ENCODE results near the gene ARHGEF6. TPM values are rescaled to one million over a fixed set of nuclear protein-coding genes. Genes with fewer than 3 reads are reported as not detected.

ARHGEF6 gene
- total RNA-seq, 3 donors from 2014 or later = 43.6 to 120 (median 55.8) TPM

DNA sequence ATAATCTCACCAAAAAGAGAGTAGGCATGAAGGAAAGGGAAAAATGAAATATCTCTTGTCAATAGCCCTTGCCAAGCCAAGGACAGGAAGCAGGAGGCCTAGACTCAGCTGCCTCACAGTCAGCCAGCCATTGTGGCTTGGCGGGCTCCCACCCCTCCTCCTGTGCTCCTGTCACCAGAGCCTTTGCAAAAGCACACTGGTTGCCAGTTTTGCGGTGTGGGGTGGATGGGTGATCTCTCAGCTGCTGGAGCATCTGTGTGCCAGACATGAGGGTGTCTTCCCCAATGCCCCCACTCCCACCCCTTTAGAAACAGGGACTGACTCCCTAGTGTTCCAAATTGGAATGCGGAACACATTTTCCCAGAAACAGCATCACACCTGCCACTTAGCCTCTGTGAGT is 26.1 kb downstream of the ARHGEF6 start:
- Histone ChIP-seq H3K9me3 (no peaks in the 10 kb centered on the region), H3K27me3 (peaks cover 0 to 24% of the 10 kb centered on the region in 2 donors), H3K27ac (peak overlapping the region; percentile 12 to 38), H3K36me3 (no peaks in the 10 kb centered on the region), H3K4me1 (no peaks in the 10 kb centered on the region), H3K4me3 (no peak overlapping the region)
- intact Hi-C loops (cut with DNase I; ENCODE audit: low total_unique reads) = no loop called here
- TF ChIP-seq POLR2A (IDR thresholded peaks at IDR 0.05) (no peak), POLR2AphosphoS5 (IDR thresholded peaks at IDR 0.05) (no peak)
- TF ChIP-seq, protein P1, sequence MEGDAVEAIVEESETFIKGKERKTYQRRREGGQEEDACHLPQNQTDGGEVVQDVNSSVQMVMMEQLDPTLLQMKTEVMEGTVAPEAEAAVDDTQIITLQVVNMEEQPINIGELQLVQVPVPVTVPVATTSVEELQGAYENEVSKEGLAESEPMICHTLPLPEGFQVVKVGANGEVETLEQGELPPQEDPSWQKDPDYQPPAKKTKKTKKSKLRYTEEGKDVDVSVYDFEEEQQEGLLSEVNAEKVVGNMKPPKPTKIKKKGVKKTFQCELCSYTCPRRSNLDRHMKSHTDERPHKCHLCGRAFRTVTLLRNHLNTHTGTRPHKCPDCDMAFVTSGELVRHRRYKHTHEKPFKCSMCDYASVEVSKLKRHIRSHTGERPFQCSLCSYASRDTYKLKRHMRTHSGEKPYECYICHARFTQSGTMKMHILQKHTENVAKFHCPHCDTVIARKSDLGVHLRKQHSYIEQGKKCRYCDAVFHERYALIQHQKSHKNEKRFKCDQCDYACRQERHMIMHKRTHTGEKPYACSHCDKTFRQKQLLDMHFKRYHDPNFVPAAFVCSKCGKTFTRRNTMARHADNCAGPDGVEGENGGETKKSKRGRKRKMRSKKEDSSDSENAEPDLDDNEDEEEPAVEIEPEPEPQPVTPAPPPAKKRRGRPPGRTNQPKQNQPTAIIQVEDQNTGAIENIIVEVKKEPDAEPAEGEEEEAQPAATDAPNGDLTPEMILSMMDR (IDR thresholded peaks at IDR 0.05) = no peak
- DNase-seq (ENCODE audit: low spot score in 2 of 2) = peak in 1 of 2 donors; percentile 46

DNA sequence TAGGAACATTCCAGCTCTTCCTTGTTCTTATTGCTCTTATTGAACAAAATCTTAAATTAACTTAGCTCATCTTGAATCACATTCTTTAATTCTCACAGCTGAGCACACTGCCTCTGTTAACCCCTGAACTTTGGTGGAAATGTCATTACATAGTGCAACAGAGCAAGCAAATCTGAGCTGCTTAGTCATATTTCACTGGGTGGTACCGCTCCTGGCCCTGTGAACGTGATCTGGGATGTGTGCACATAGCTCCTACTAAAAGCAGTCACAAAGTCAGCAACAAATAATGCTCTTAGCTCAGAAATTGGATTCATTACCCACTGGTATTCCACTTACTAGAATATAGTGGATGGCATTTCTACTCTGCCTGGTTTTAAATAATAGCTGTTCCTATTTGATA is 27.9 kb downstream of the ARHGEF6 start:
- no peak for TF ChIP-seq POLR2AphosphoS5 (IDR thresholded peaks at IDR 0.05)
- no peak for TF ChIP-seq POLR2A (IDR thresholded peaks at IDR 0.05)
- TF ChIP-seq, protein P1 (IDR thresholded peaks at IDR 0.05) = no peak
- intact Hi-C loops (cut with DNase I; ENCODE audit: low total_unique reads) = no loop called here
- no peaks in the 10 kb centered on the region for H3K36me3 ChIP-seq
- H3K4me3 ChIP-seq = no peak overlapping the region
- DNase-seq (ENCODE audit: low spot score in 2 of 2) = no peak
- H3K9me3 ChIP-seq = no peaks in the 10 kb centered on the region
- peak overlapping the region in 1 of 2 donors; percentile 7 for H3K27ac ChIP-seq
- no peaks in the 10 kb centered on the region for H3K4me1 ChIP-seq
- H3K27me3 ChIP-seq = peaks cover 0 to 29% of the 10 kb centered on the region in 2 donors

DNA sequence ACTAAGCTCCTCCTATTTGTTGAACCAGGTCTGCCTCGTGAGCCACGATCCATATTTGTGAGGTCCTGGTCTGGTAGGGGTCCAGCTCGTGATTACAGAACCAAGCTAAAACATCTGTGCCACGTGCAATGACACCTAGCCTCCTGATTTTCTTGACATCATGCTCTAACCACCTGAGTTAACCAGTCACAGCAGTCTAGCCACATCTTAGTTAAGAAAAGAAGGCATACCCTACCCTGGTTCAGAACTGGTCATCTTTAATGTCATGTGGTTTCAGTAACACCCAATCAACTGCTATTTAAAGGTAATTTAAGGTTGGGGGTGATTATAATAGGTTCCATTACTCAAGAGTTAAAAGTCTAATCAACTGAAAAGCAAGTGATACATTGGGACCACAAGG is 28.4 kb downstream of the ARHGEF6 start:
- no peak overlapping the region for H3K27ac ChIP-seq
- intact Hi-C loops (cut with DNase I; ENCODE audit: low total_unique reads) = no loop called here
- no peak overlapping the region for H3K4me3 ChIP-seq
- H3K36me3 ChIP-seq = no peaks in the 10 kb centered on the region
- no peaks in the 10 kb centered on the region for H3K4me1 ChIP-seq
- H3K9me3 ChIP-seq = no peaks in the 10 kb centered on the region
- TF ChIP-seq POLR2AphosphoS5 (IDR thresholded peaks at IDR 0.05) (no peak), POLR2A (IDR thresholded peaks at IDR 0.05) (no peak)
- TF ChIP-seq, protein P1 (IDR thresholded peaks at IDR 0.05) = no peak
- no peak for DNase-seq (ENCODE audit: low spot score in 2 of 2)
- H3K27me3 ChIP-seq = peaks cover 0 to 31% of the 10 kb centered on the region in 2 donors

DNA sequence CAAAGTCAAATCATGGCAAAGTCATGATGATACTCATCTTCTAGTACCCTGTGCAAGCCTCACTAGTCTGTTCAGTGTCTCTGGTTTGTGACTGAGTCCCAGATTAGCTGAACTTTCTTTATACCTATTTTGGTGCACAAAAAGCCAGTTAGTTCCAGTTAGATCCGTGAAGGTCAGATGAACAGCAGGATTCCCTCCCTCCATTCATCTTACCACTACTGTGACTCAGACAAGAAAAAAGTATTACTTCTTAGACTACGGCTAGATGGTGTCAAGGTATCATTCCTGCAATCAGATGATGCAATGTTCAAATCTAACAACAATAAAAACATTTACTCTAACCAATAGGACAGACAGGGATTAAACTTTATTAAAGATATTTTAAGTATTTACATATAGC is 30.4 kb downstream of the ARHGEF6 start:
- no peak for TF ChIP-seq POLR2A (IDR thresholded peaks at IDR 0.05)
- TF ChIP-seq, protein P1 (IDR thresholded peaks at IDR 0.05) = no peak
- no peak for TF ChIP-seq POLR2AphosphoS5 (IDR thresholded peaks at IDR 0.05)
- no peak overlapping the region for H3K27ac ChIP-seq
- no peaks in the 10 kb centered on the region for H3K4me1 ChIP-seq
- H3K4me3 ChIP-seq = no peak overlapping the region
- no peaks in the 10 kb centered on the region for H3K9me3 ChIP-seq
- no peaks in the 10 kb centered on the region for H3K36me3 ChIP-seq
- H3K27me3 ChIP-seq = peaks cover 0 to 28% of the 10 kb centered on the region in 2 donors
- intact Hi-C loops (cut with DNase I; ENCODE audit: low total_unique reads) = no loop called here
- no peak for DNase-seq (ENCODE audit: low spot score in 2 of 2)

DNA sequence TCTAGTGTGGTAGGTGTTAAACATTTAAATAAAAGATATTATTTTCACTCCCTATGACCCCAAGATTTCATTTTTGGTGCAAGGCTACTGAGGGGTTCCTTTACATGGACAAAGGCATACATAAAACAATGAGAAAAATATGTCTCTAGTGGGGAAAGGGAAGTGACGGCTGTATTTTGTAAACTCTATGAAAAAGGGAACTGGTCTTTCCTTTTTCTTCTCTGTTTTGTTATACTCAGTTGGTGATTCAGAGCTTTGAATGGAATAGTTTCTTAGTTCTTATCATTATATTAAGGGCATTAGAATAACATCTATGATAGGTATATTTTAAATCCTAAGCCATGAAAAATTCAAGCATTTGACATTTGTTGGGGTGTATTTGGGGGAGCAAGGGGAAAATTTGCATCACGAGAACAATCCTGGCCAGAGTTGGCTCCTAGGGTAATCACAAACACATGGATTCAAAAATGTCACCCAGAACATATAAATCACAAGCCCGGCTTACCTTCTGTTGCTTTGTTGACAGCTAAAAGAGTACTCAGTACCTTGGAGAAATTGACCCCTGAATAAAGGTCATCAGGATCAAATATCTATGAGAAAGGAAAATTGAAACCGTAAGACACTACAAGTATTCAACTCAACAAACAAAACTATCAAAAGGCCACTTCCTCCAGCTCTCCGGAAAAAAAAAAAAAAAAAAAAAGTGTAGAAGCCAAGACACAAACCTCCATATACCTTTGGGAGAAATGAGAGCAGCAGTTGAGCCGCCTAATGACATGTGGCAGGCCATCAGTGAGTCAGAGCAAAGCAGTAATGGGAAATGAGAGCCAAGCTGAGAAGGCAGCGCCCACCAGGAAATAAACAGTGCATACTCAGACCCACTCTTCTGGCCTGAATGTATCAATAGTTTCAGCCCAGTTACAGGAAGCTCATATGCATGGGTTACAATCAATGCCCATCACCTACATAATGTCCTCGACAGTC is 33.4 kb downstream of the ARHGEF6 start:
- H3K36me3 ChIP-seq = no peaks in the 10 kb centered on the region
- peaks cover 0 to 31% of the 10 kb centered on the region in 2 donors for H3K27me3 ChIP-seq
- H3K4me1 ChIP-seq = no peaks in the 10 kb centered on the region
- no peak for TF ChIP-seq POLR2A (IDR thresholded peaks at IDR 0.05)
- TF ChIP-seq, protein P1 (IDR thresholded peaks at IDR 0.05) = no peak
- no peak for TF ChIP-seq POLR2AphosphoS5 (IDR thresholded peaks at IDR 0.05)
- peak overlapping the region in 1 of 2 donors; percentile 35 for H3K27ac ChIP-seq
- no peak overlapping the region for H3K4me3 ChIP-seq
- intact Hi-C loops (cut with DNase I; ENCODE audit: low total_unique reads) = no loop called here
- DNase-seq (ENCODE audit: low spot score in 2 of 2) = no peak
- H3K9me3 ChIP-seq = no peaks in the 10 kb centered on the region

All from breast epithelium (tissue), 4 donors.